ENCODE data around the gene FGFR1OP2.

GRCh38 chr12:26970136-26970535 is 31.9 kb downstream of the FGFR1OP2 start:
- no peak for TF ChIP-seq FOXP2 (optimal IDR thresholded peaks at IDR 0.05; ENCODE audit: control extremely low read depth, extremely low read length, insufficient read depth)
- TF ChIP-seq POLR2AphosphoS5 (IDR thresholded peaks at IDR 0.05; ENCODE audit: borderline replicate concordance, low read depth, low read length), result no peak
- no peak for TF ChIP-seq EZH2 (IDR thresholded peaks at IDR 0.05)

All from SK-N-MC (cell line).